ENCODE measurements around the gene LSAMP. TPM values are rescaled to one million over a fixed set of nuclear protein-coding genes. Genes with fewer than 3 reads are reported as not detected.
A peak's percentile ranks its signal among the peaks of the same experiment; 100 is the strongest.

Gene LSAMP
- total and polyA plus RNA-seq, 9 of the 15 experiments (the other 6 are each of a cell fraction or from before 2014, with no cell fraction given), result 0.09 to 0.11 TPM; not detected in 7

DNA sequence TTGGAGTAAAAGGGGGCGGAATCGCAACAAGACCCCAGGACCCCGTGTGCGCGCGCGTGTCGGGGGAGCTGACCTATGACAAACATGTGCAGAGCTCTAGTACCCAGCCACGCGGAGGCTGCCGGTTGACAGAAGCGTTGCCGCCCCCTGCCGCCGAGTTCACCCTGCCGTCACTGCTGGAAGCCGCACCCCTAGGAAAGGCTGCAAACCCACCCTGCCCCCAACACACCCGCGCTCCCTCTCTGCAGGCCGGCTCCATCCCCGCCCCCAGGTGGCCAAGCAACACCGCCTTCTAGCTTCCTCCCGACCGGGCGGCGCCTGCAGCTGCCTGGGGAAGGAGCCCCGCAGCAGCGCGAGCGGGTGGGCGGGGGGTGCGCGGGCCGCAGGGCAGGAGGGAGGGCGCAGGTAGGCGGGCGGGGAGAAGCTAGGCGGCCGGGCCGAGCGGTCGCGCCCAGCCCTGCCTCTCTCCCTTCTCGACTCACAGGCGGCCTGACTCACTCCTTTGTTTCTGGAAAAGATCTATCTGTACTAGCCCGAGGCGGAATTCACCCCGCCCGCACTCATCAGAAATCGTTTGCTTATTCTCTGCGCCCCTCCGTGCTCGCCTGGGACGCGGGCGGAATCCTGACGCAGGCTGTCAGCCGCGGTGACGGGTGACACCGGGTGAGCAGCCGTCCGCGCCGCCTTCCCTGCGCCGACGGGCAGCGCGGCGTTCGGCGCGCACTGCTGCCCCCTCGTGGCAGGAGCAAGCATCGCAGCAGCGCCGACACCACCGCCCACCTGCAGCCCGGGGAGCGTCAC is 661.1 kb downstream of the LSAMP start (continued):
- TF ChIP-seq NCOA4 (IDR thresholded peaks at IDR 0.05; ENCODE audit: partially characterized antibody) (no peak), JUND (IDR thresholded peaks at IDR 0.05; ENCODE audit: borderline replicate concordance, low read depth, low read length) (peak; percentile 23; the same call in 1 of the 2 replicates), JUND (tag; IDR thresholded peaks at IDR 0.05; ENCODE audit: borderline replicate concordance, low read depth, low read length) (0 out of 3 replicates have a peak, but pooled peaks have one; percentile 22), HDAC6 (IDR thresholded peaks at IDR 0.05; ENCODE audit: low read depth, low read length) (no peak), MED1 (CRISPR knock-in tag; IDR thresholded peaks at IDR 0.05; ENCODE audit: borderline replicate concordance) (no peak), SIN3B (IDR thresholded peaks at IDR 0.05; ENCODE audit: low read depth) (no peak), DPF2 (IDR thresholded peaks at IDR 0.05) (0 out of 2 replicates have a peak, but pooled peaks have one; percentile 23), ZNF347 (CRISPR knock-in tag; IDR thresholded peaks at IDR 0.05; ENCODE audit: low read depth) (no peak), GATAD2B (IDR thresholded peaks at IDR 0.05; ENCODE audit: borderline replicate concordance) (0 out of 2 replicates have a peak, but pooled peaks have one; percentile 28), SRSF1 (IDR thresholded peaks at IDR 0.05; ENCODE audit: low read depth, low read length) (no peak), TAF1 (IDR thresholded peaks at IDR 0.05; ENCODE audit: control insufficient read depth, extremely low read depth, insufficient read depth, low read length, severe bottlenecking) (peak; percentile 21), XRCC5 (IDR thresholded peaks at IDR 0.05; ENCODE audit: low read depth, low read length) (no peak), ZNF584 (CRISPR knock-in tag; IDR thresholded peaks at IDR 0.05; ENCODE audit: low read depth) (no peak), KDM4B (IDR thresholded peaks at IDR 0.05; ENCODE audit: borderline replicate concordance in 2 of 2, low read depth in 1 of 2) (no peak), EP400 (IDR thresholded peaks at IDR 0.05) (peak; percentile 76), RFX1 (IDR thresholded peaks at IDR 0.05) (no peak)
- TF ChIP-seq, protein P1, sequence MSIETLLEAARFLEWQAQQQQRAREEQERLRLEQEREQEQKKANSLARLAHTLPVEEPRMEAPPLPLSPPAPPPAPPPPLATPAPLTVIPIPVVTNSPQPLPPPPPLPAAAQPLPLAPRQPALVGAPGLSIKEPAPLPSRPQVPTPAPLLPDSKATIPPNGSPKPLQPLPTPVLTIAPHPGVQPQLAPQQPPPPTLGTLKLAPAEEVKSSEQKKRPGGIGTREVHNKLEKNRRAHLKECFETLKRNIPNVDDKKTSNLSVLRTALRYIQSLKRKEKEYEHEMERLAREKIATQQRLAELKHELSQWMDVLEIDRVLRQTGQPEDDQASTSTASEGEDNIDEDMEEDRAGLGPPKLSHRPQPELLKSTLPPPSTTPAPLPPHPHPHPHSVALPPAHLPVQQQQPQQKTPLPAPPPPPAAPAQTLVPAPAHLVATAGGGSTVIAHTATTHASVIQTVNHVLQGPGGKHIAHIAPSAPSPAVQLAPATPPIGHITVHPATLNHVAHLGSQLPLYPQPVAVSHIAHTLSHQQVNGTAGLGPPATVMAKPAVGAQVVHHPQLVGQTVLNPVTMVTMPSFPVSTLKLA (conservative IDR thresholded peaks at IDR 0.05), result peak; percentile 84 to 92
- TF ChIP-seq, protein P2, sequence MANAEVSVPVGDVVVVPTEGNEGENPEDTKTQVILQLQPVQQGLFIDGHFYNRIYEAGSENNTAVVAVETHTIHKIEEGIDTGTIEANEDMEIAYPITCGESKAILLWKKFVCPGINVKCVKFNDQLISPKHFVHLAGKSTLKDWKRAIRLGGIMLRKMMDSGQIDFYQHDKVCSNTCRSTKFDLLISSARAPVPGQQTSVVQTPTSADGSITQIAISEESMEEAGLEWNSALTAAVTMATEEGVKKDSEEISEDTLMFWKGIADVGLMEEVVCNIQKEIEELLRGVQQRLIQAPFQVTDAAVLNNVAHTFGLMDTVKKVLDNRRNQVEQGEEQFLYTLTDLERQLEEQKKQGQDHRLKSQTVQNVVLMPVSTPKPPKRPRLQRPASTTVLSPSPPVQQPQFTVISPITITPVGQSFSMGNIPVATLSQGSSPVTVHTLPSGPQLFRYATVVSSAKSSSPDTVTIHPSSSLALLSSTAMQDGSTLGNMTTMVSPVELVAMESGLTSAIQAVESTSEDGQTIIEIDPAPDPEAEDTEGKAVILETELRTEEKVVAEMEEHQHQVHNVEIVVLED (CRISPR knock-in tag; IDR thresholded peaks at IDR 0.05), result peak; percentile 39; the same call in 1 of the 2 replicates
- TF ChIP-seq, protein P3, sequence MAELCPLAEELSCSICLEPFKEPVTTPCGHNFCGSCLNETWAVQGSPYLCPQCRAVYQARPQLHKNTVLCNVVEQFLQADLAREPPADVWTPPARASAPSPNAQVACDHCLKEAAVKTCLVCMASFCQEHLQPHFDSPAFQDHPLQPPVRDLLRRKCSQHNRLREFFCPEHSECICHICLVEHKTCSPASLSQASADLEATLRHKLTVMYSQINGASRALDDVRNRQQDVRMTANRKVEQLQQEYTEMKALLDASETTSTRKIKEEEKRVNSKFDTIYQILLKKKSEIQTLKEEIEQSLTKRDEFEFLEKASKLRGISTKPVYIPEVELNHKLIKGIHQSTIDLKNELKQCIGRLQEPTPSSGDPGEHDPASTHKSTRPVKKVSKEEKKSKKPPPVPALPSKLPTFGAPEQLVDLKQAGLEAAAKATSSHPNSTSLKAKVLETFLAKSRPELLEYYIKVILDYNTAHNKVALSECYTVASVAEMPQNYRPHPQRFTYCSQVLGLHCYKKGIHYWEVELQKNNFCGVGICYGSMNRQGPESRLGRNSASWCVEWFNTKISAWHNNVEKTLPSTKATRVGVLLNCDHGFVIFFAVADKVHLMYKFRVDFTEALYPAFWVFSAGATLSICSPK (IDR thresholded peaks at IDR 0.05; ENCODE audit: borderline replicate concordance), result no peak
- TF ChIP-seq, protein P4, sequence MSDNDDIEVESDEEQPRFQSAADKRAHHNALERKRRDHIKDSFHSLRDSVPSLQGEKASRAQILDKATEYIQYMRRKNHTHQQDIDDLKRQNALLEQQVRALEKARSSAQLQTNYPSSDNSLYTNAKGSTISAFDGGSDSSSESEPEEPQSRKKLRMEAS (CRISPR knock-in tag; IDR thresholded peaks at IDR 0.05), result peak; percentile 36; the same call in 1 of the 2 replicates
